RKO (cell line): Measurements from ENCODE around the gene SIX2.

Experiments used
- DNase-seq: peaks from one replicate; pipeline ENCODE4 v3.0.0-alpha.2; 2016; ENCODE audit warnings: low spot score

SIX2 gene

DNA sequence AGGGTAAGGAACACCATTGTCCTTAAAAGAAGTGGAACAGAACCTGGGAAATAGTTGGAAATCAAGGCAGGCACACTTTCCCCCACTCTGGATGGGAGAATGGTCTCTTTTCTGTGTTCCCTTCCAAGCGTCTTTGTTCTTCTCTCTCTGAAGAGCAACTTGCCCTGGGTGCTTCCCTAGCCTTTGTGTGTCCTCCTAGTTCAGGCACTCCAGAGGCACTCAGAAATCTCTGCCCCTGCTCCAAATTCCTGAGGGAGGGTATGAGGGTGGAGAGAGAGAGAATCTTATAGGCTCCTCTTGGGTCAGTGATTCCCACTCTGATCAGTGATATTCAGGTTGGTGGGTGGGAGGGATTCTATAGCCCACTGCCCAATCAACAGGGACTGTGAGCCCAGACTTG, 8.8 kb upstream of the SIX2 start:
- no peak for DNase-seq

DNA sequence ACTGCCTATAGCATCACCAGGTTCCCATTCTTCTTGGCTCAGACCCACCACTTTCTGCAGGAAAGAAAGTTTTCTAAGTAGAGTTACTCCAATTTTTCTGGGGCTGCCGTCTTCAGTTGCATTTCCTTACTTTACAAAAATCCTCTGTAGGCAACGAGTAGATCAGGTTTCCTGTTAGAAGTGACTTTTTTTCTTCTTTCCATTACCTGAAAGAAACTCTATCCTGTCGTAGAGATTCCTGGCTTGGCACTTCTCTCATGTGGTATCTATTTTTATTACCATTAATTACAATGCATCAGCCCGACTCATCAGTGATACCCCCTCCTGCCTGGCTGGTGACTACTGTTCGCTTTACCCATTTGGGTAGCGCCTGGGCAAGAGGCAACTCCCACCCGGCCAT, 5.6 kb upstream of the SIX2 start:
- no peak for DNase-seq

DNA sequence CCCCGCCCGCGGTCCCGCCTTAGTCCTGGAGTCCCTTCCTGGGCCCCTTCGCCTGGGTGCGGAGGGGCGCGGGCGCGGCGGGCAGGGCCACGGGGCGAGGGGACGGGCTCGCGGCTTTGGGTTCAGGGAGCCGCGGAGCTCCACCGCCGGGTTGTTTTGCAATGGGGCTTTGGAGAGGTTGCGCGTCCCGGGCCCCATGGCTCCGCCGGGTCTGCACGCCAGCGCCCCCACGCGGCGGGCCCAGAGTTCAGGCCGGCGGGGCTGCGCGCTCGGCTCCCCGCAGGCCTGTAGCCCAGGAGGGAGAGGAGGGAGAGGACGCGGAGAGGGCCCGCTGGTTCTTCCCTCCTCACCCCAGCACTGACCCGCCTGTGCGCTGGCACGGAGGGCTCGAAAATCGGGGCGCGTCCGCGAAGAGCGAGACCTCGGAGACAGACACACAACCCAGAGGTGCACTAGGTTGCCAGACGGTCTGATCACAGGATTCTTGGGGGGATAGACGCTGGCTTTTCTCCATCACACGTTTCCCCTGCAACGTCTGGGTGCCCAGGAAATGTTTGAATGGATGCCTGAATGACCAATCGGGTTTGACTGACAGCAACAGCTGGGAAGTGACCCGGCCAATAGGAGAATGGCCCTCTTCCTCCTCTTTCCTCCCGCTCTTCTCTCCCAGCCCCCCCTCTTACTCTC, 4.9 kb upstream of the SIX2 start:
- no peak for DNase-seq

DNA sequence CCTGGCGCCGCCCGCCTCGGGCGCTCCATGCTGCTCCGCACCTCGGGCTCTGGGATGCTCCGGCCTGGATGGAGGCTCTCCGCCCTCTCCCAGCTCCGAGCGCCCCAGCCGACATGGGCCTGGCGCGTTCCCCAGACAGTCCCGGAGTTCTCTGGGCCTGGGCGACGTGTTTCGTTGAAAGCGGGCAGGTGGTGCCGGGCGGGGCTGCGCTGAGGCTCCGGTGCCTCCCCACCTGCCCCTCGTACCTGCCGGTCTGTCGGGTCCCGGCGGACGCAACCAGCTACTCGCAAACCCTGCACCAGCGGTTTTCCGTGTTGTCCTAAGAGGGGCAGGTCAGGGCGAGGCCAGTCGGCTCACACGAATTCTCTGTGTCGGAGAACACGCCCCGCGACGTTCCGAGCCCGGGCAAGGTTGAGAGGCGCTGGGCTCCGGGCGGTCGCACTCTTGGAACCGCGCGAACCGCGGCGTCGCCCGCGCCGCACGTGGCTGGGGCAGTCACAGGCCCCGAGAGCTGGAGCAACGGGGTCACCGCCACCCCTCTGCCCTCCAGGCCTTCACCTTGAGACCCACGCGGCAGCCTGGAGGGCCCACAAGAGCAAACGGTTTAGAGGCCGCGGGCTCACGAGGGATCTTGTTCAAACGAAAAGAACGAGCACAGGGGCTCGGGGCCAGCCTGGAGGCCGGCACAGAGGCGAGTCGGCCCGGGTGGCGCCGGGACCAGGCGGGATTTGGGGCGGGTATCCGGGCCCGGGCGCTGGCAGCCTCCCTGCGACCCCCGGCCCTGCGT, 4.2 kb upstream of the SIX2 start:
- DNase-seq: no peak

DNA sequence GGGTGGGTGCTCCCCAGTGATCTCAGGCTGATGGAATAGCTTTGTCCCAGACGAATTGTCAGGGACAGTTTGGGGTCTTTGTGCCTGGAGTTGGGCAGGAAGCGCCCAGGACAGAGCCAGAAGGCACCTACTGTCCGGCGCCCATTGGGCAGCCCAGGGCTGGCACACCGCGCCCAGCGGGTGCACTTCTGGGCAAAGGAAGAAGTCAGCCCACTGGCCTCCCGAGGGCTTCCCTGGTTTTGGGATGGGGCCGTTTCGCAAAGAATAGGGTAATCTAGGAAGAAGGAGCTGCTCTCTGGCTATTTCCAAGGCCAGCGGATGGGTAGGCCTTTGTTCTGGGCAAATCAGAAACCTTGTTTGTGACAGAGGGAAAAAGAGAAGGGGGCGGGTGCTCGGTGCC, 3.5 kb upstream of the SIX2 start:
- DNase-seq: no peak

DNA sequence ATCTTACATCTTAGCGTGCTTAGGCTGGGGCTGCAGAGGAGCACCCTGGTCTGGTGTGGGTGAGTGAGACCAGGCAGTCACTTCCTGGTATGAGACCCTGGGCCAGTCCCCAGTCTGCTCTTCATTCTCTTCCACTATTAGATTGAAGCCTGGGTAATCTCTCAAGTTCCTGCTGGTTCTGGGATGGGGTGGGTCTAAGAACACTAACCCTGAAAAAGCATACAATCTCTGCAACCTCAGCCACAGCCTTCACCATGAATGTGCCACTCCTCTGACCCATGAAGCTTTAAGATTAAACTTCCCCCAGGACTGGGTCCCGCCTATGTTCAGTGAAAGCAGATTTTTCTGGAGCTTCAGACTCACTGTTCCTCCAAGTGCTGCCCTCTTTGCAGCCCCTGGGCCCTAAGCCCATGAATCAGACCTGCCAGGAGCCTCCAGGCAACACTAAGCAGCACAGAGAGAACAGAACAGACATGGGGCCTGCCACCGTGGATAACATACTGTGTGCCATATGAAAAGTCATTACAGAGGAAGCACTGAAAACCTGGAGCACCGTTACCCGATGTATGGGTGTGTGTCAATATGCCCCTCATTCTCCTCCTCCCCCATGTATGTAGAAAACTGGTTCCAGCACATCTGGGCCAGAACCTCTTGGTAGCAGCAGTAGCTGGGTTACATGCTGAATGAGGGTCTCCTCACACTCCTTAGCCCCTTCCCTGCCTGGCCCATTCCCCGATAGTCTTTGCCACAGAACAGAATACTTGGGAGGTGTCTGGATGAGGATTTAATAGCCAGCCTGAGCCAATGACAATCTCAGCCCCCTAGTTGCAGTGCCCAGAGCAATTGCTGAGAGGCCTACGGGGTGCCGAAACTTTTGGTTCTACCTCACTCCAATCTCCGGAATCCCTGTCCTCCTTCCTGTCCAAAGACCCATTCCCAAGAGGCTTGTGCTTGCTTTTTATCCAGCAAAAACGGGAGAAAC, 2.7 kb upstream of the SIX2 start:
- no peak for DNase-seq

DNA sequence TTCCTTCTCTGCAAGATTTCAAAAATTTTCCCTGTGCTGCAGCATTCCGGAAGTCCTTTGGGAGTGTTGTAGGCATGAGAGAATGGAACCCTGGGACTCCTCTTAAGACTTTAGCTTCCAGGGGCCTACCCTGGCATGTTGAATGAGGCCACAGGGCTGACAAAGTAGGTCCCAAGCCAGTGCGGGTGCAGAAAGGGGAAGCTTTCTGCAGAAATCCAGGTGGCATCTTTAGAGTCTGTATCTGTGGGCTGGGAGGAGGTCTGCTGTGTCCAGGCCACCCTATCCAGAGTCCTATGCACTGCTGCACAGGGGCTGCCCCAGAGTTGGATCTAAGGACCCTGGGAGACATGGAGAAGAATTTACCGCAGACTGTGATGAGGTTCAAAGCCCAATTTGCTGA, 1.9 kb upstream of the SIX2 start:
- no peak for DNase-seq

DNA sequence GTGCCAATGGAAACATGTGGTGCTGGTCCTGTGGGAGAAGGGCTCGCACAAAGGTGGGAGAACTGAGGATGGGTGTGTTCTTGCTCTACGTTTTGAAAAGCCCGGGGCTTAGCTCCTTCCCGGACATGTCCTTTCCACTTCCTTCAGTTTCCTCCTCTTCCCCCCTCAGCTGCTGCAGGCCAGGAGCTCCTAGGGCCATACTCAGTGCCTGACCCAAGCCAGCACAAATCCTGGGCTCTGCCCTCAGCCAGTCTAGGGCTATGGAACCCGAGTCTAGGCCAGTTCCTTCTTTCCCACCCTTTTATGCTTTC, 1.4 kb upstream of the SIX2 start:
- DNase-seq: no peak

DNA sequence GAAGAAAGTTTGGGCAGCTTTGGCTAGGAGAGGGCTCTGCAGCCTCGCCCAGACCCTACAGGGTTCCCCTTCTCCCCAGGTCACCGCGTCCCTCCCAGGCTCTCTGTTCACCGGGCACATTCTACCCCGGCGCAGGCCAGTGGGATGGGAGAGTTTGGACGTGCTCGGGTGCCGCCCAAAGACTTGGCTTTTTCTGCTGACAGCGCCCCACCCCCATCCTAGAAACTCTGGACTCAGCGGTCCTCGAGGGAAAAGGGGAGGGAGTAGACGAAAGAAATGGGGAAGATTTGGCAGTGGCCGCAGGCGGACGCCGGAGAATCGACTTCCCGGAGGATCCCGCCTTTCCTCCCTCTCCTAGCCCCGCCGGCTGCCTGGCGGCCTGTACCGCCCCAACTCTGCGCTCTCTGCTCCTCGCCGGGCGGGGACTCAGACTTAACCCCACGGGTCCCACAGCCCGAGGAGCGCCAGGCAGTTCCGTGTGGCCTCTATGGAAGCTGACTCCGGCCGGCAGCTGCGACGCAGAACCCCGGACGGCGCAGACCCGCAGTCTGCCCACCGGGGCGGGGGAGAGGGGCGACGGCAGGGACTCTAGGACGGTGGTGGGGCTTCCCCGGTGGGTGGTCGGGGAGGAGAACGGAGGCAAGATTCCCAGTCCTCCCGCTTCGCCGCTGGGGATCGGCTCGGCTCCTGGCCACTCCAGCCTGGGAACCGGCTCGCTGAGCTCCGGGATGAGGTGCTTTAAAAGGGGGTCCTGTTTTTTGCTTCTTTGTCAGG, 863 bp upstream of the SIX2 start:
- no peak for DNase-seq

DNA sequence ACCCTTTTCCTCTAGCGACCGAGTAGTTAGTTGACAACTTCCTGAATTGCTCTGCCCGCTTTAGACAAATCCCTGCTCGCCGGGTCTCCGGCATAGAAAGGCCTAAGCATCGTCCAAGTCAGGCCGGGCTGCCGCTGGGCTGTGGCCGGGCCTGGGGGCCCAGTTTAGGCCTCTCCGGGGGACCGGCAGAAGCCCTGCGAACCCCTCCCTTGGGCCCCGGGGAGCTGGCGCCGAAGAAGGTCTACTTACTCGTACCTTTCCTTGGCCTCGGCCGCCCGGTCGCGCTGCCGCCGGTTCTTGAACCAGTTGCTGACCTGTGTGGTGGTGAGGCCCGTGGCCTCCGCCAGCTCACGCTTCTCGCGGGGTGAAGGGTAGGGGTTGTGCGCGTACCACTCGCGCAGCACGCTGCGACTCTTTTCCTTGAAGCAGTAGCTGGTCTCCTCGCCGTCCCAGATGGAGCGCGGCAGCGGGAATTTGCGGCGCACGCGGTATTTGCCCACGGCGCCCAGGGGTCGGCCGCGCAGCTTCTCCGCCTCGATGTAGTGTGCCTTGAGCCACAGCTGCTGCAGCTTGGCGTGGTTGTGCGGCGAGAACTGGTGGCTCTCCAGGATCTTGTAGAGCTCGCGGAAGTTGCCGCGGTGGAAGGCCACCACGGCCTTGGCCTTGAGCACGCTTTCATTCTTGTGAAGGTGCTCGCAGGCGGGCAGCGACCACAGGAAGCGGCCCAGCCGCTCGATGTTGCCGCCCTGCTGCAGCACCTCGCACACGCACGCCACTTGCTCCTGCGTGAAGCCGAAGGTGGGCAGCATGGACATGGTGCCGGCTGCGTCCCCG, 739 bp downstream of the SIX2 start:
- no peak for DNase-seq

DNA sequence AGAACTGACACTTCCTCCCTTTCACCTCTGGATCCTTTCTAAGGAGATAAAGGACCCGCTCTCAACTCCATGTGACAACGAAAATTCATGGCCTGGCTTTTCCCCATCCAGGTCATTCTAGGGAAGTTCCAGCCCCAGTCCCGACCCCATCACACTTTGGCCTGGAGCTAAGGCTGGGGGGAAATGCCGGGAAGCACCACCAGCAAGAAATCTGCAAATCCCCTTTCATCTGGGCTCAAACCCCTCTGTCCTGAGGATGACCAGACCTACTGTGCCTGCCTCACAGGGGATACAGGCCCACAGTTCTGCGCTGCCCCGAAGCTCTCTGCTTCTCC, 1.3 kb downstream of the SIX2 start:
- DNase-seq: no peak

DNA sequence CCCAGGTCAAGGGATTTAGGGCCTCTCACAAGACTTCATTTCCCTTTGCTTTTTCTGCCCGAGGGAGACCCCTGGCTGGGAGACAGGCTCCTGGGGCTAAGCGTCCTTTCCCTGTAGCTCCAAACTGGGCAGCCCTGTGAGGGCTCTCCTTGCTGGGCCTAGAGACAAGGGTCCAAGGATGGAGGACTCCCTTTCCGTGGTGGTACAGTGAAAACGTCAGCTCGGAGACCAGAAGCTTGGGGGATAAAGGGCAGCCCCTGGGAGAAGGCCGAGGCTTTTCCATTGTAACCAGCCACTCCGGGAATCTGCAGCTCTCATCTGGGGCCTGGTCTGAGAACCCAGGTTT, 2.3 kb downstream of the SIX2 start:
- DNase-seq: no peak

DNA sequence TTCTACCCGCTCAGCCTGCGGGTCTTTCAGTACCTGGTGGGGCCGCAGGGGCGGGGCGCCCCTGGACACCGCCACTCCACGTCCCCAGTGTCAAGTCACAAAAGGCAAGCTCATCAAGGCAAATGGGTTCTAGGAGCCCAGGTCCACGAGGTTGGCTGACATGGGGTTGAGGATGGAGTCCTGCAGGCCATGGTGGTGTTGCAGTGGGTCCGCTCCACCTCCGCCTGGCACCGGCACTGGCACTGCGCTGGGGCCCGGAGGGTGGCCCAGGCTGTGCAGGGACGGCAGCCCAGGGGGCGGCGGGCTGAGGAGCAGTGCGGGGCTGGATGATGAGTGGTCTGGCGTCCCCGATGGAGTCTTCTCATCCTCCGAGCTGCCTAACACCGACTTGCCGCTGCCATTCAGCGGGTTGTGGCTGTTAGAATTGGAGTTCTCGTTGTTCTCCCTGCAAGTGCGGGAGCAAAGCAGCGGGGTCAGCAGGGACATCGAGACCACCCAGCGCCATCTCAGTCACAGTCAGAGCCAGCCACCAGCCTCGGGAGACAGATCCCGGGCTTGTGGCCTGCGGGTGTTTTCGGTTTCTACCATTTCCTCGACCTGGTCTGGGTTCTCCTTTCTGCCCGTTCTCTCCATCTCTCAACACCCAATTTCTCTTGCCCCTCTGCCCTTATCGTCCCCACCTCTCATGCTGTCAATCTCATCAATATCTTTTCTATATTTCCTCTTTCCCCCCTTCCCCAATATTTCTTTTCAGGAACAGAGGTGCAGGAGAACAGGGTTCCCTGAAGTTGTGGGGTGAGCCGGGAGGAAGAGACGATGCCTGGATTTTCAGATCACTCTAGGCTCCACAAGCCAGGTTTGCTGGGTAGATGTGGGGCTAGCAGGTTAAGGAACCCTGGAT, 3.0 kb downstream of the SIX2 start:
- no peak for DNase-seq

DNA sequence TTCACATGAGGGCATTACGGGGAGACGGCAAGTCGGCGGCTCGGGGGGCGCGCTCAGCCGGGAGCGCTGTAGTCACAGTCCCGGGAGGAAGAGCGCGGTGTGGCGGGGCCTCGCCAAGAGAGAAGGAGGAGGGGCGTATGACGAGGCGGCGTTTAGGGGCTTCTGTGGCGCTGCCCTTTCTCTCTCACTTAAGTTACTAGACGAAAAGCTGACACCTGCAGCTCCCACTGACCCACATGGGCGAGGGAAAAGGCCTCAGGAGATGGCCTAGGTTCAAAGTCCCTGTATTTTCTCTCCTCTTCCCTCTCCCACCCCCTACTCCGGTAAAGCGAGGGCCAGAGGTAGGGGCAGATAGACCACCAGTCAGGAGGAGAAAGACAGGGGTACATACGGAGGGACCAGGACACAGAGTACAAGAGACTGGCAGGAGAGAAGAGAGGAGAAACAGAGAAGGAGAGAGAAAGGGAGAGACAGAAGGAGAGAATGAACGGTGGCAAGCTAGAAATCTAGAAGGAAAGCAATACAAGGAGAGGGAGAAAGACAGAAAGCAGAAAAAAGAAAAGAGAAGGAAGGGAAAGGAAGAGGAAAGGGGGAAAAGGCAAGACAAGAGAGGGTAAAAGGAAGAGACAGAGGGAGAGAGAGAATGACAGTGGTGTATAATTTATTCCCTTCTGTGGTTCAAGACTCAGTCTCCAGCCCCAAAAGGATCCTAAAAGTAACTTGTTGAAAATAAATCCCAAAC, 3.8 kb downstream of the SIX2 start:
- no peak for DNase-seq

DNA sequence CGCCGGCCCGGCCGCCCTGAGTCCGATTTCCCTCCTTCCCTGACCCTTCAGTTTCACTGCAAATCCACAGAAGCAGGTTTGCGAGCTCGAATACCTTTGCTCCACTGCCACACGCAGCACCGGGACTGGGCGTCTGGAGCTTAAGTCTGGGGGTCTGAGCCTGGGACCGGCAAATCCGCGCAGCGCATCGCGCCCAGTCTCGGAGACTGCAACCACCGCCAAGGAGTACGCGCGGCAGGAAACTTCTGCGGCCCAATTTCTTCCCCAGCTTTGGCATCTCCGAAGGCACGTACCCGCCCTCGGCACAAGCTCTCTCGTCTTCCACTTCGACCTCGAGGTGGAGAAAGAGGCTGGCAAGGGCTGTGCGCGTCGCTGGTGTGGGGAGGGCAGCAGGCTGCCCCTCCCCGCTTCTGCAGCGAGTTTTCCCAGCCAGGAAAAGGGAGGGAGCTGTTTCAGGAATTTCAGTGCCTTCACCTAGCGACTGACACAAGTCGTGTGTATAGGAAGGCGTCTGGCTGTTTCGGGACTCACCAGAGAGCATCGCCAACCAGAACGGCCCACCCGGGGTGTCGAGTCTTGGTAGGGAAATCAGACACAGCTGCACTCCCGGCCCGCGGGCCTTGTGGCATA, 4.6 kb downstream of the SIX2 start:
- no peak for DNase-seq

DNA sequence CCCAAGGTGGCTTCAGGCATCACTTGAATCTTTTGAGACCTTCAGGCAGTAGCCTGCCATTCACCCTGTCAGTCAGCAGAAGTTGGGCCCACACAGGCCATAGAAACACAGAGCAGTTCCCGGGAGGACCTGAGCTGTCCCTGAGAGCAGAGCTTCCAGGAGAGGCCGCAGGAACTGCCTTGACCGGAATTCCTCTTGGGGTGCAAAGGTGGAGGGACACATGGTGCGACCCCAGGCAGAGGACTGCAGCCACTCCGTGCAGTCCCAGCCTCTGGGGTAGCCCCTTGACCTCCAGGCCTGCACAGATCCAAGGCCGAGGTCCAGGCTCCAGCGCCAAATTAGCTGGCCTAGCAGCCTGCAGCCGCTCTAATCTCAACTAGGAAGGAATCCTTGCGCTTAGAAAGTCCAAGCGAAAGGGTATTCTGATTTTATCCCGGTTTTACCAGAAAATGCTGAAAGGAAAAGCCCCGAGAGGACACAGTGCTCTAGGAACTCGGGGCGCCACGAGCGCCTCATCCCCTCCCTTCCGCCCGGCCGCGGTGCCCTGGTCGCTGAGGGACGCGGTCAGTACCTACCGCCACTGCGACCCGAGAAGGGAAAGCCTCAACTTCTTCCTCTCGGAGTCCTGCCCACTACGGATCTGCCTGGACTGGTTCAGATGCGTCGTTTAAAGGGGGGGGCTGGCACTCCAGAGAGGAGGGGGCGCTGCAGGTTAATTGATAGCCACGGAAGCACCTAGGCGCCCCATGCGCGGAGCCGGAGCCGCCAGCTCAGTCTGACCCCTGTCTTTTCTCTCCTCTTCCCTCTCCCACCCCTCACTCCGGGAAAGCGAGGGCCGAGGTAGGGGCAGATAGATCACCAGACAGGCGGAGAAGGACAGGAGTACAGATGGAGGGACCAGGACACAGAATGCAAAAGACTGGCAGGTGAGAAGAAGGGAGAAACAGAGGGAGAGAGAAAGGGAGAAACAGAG, 5.4 kb downstream of the SIX2 start:
- DNase-seq: no peak

DNA sequence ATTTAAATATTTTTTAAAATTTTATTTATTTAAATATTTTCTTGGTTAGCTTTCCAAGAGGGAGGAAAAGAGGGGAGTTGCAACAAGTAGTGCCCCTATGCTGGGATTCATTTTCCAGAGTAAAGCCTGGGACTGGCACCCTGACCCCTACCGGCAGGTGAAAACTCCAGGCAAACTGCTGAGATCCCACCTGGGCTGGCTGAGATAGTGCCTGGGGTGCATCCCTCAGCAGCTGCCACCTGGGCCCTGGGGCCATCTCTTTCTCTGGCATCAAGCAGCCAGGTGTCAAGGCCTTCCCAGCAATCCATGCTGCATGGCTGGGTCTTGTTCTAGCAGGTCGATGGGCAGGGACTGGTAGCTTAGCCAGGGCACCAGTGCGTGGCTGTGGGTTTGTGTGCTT, 6.6 kb downstream of the SIX2 start:
- DNase-seq: no peak

DNA sequence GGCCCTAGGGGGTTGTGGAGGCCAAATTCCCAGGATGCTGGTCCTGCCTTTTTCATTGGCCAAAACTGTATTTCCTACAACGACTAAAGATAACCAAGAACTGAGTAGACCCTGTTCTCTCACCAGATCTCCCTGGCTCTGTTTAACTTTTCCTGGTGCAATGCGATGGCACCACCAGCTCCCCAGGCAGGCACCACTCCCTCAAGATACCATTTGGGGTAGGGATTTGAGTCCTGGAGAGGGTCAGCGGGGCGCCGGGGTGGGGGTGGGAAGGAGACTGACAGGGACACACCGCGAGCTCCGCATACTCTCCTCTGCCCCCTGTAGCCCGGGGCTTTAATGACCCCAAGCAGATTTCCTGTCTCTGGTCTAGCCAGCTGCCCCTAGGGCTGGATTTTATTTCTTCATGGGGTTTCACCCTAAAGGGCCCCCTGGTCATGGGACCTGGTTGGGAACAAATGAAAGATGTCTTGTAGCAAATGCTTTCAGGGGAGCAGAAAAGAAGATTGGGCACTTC, 7.3 kb downstream of the SIX2 start:
- DNase-seq: no peak
